HEK293T (cell line): ENCODE measurements around the gene IFI6.

Experiments
- HDGF ChIP-seq: fragments of 450-650 bp; IDR thresholded peaks from 2 replicates; pipeline ENCODE4 v1.6.1; 2017; ENCODE audit warnings: antibody characterized with exemption, borderline replicate concordance
- SUZ12 ChIP-seq: fragments of 450-650 bp; IDR thresholded peaks from 2 replicates; pipeline ENCODE4 v1.6.1; 2016; ENCODE audit warnings: mild to moderate bottlenecking
- ZNF384 ChIP-seq: fragments of 450-650 bp; IDR thresholded peaks from 2 replicates; pipeline ENCODE4 v1.6.1; 2016

- TF ChIP-seq SUZ12 (no peak), HDGF (no peak), ZNF384 (no peak)
These were observed 11.6 kb downstream of the IFI6 start for GRCh38 chr1:27660300-27660835.
